Measurements from ENCODE around the gene OGDH. TPM values are rescaled to one million over a fixed set of nuclear protein-coding genes. Genes with fewer than 3 reads are reported as not detected.
A peak's percentile ranks its signal among the peaks of the same experiment; 100 is the strongest.
"Not testable (repeated sequence)": the region's sequence is repeated elsewhere in the genome, so short reads cannot be mapped to it uniquely, and the experiment has no call there.

The OGDH gene
- 100 to 1,000 TPM; 277 to 390 TPM for total RNA-seq

- Histone ChIP-seq H3K27me3 (no peaks in the 10 kb centered on the region), H3K36me3 (no peaks in the 10 kb centered on the region), H3K9me3 (no peaks in the 10 kb centered on the region), H3K4me3 (peak within 1 kb of the TSS; percentile 60 to 73), H3K4me1 (peaks cover 0 to 29% of the 10 kb centered on the region in 2 donors), H3K27ac (peak within 1 kb of the TSS; percentile 97 to 99)
- peak; percentile 99 for DNase-seq (ENCODE audit: low spot score)
- TF ChIP-seq CTCF (IDR thresholded peaks at IDR 0.05), result no peak
Measured at GRCh38 chr7:44606341-44607140, at the start of gene OGDH. Gene OGDH, plus strand, starts transcription at chr7:44606627. Its CDS starts 17,717 bp downstream, at chr7:44624344.

GRCh38 chr7:44557485-44557884, 48.9 kb upstream of the OGDH start:
- H3K4me3 ChIP-seq, result no peak overlapping the region
- H3K27ac ChIP-seq, result no peak overlapping the region
- DNase-seq (ENCODE audit: low spot score), result no peak
- H3K36me3 ChIP-seq, result no peaks in the 10 kb centered on the region
- H3K4me1 ChIP-seq, result no peaks in the 10 kb centered on the region
- H3K27me3 ChIP-seq, result no peaks in the 10 kb centered on the region
- no peaks in the 10 kb centered on the region for H3K9me3 ChIP-seq
- no peak for TF ChIP-seq CTCF (IDR thresholded peaks at IDR 0.05)

GRCh38 chr7:44559485-44559884, 46.9 kb upstream of the OGDH start:
- no peaks in the 10 kb centered on the region for H3K4me1 ChIP-seq
- H3K4me3 ChIP-seq, result no peak overlapping the region

GRCh38 chr7:44561481-44561880, 44.9 kb upstream of the OGDH start:
- no peak overlapping the region for H3K27ac ChIP-seq
- peaks cover 19% of the 10 kb centered on the region for H3K36me3 ChIP-seq
- no peaks in the 10 kb centered on the region for H3K9me3 ChIP-seq
- no peak for TF ChIP-seq CTCF (IDR thresholded peaks at IDR 0.05)
- H3K4me1 ChIP-seq, result peaks cover 0 to 12% of the 10 kb centered on the region in 2 donors
- no peaks in the 10 kb centered on the region for H3K27me3 ChIP-seq
- no peak overlapping the region for H3K4me3 ChIP-seq
- DNase-seq (ENCODE audit: low spot score), result no peak

More at GRCh38 chr7:44559485-44559884, 46.9 kb upstream of the OGDH start:
- Histone ChIP-seq H3K9me3 (no peaks in the 10 kb centered on the region), H3K36me3 (no peaks in the 10 kb centered on the region), H3K27ac (no peak overlapping the region), H3K27me3 (no peaks in the 10 kb centered on the region)
- TF ChIP-seq CTCF (IDR thresholded peaks at IDR 0.05), result no peak
- no peak for DNase-seq (ENCODE audit: low spot score)

GRCh38 chr7:44561962-44562621, 44.3 kb upstream of the OGDH start:
- peaks cover 26% of the 10 kb centered on the region for H3K36me3 ChIP-seq
- H3K9me3 ChIP-seq, result no peaks in the 10 kb centered on the region
- peaks cover 0 to 12% of the 10 kb centered on the region in 2 donors for H3K4me1 ChIP-seq
- H3K27me3 ChIP-seq, result no peaks in the 10 kb centered on the region
- H3K27ac ChIP-seq, result no peak overlapping the region
- TF ChIP-seq CTCF (IDR thresholded peaks at IDR 0.05), result no peak
- H3K4me3 ChIP-seq, result no peak overlapping the region
- no peak for DNase-seq (ENCODE audit: low spot score)

GRCh38 chr7:44562622-44562962, 43.8 kb upstream of the OGDH start:
- H3K27ac ChIP-seq, result not testable (repeated sequence)

More at GRCh38 chr7:44562622-44562962, 43.8 kb upstream of the OGDH start:
- DNase-seq (ENCODE audit: low spot score); H3K4me3 ChIP-seq; H3K9me3 ChIP-seq; H3K27me3 ChIP-seq: not testable (repeated sequence)
- H3K36me3 ChIP-seq, result peaks cover 31% of the 10 kb centered on the region
- peaks cover 0 to 12% of the 10 kb centered on the region in 2 donors for H3K4me1 ChIP-seq

Data from right atrium auricular region (tissue), 2 donors.